Left colon (tissue), 2 donors: ENCODE measurements around the gene MCEMP1. TPM values are rescaled to one million over a fixed set of nuclear protein-coding genes. Genes with fewer than 3 reads are reported as not detected.

Experiments used
- ATAC-seq: fragments of 200-7000 bp; cut with Tn5 transposase; one replicate; pipeline ENCODE4 v1.9.1; 2020; ENCODE audit warnings: mild to moderate bottlenecking, moderate library complexity
- DNase-seq, 2 donors: peaks; one replicate each; pipeline ENCODE4 v3.0.0-alpha.2; 2020
- intact Hi-C, 2 donors: fragments of 100-400 bp; cut with DNase I in 1 of 2; cut with micrococcal nuclease in 1 of 2; formaldehyde crosslinking; loops; one replicate each; pipeline versions ENCODE4 v1.11.2 to v1.14.0; 2022; cut with DNase I, micrococcal nuclease
- total RNA-seq, 2 donors: library from RNA; stranded (reverse); fragmentation: NEBNext Ultra II Directional; extraction: Animal tissue kit (Norgen Biotek cat#: 25700); gene quantifications; one replicate each; pipeline ENCODE4 v1.2.1, GENCODE V29; 2021
- donor health status: DM: no; HTN: no; CAD: no.
- donor health status: DM: yes; HTN: yes; CAD: no.

Gene MCEMP1
- total RNA-seq, 2 donors from 2014 or later: not detected

DNA sequence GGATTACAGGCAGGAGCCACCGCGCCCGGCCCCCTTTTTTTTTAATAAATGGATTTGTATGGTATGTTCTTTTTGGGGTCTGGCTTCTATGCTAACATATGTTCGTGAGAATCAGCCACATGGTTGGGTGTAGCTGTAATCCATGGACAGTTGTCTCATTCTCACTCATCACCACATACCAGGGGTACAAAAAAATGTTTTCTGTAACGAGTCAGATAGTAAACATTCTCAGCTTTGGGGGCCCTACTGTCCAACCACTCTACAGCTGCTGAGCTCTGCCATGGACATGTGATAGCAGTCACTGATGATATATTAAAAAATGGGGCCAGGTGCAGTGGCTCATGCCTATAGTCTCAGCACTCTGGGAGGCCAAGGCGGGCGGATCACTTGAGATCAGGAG is 13.2 kb upstream of the MCEMP1 start:
- ATAC-seq: no peak
- no peak for DNase-seq

GRCh38 chr19:7665076-7665475 is 11.8 kb upstream of the MCEMP1 start:
- no peak for ATAC-seq

More for the DNA sequence above, 13.2 kb upstream of the MCEMP1 start:
- intact Hi-C loops: no loop called here

GRCh38 chr19:7668842-7669241 is 8.0 kb upstream of the MCEMP1 start, which contains the start of gene RETN:
TSS of gene RETN (plus strand) at chr19:7669049. CDS start at chr19:7669327, 278 bp downstream.
- intact Hi-C loops: no loop called here
- DNase-seq: no peak
- no peak for ATAC-seq

More at GRCh38 chr19:7665076-7665475, 11.8 kb upstream of the MCEMP1 start:
- intact Hi-C loops: no loop called here
- DNase-seq: no peak

GRCh38 chr19:7669641-7670040 is 7.2 kb upstream of the MCEMP1 start:
- no peak for ATAC-seq
- intact Hi-C loops: no loop called here
- no peak for DNase-seq

- no peak for ATAC-seq
- DNase-seq: no peak
- intact Hi-C loops: no loop called here
Observed at GRCh38 chr19:7670150-7670783, 6.6 kb upstream of the MCEMP1 start.

- intact Hi-C loops: no loop called here
Observed at GRCh38 chr19:7670790-7671189, 6.1 kb upstream of the MCEMP1 start.

DNA sequence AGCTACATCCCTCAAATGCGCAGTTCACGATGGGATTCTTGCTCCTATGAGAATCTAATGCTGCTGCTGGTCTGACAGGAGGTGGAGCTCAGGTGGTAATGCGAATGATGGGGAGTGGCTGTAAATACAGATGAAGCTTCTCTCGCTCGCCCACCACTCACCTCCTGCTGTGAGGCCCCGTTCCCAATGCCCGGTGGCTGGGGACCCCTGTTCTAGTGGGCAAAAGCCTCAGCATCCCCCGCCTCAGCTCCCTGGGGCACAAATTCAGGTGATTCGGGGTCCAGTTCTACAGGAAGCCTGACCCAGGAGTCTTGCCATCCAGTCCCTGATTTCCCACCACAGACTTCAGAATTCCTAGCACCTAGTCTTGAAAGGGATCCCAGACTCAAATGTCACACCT is 4.4 kb upstream of the MCEMP1 start:
- no peak for ATAC-seq
- intact Hi-C loops: no loop called here
- DNase-seq: no peak

More at GRCh38 chr19:7670790-7671189, 6.1 kb upstream of the MCEMP1 start:
- DNase-seq (no peak), ATAC-seq (no peak)

DNA sequence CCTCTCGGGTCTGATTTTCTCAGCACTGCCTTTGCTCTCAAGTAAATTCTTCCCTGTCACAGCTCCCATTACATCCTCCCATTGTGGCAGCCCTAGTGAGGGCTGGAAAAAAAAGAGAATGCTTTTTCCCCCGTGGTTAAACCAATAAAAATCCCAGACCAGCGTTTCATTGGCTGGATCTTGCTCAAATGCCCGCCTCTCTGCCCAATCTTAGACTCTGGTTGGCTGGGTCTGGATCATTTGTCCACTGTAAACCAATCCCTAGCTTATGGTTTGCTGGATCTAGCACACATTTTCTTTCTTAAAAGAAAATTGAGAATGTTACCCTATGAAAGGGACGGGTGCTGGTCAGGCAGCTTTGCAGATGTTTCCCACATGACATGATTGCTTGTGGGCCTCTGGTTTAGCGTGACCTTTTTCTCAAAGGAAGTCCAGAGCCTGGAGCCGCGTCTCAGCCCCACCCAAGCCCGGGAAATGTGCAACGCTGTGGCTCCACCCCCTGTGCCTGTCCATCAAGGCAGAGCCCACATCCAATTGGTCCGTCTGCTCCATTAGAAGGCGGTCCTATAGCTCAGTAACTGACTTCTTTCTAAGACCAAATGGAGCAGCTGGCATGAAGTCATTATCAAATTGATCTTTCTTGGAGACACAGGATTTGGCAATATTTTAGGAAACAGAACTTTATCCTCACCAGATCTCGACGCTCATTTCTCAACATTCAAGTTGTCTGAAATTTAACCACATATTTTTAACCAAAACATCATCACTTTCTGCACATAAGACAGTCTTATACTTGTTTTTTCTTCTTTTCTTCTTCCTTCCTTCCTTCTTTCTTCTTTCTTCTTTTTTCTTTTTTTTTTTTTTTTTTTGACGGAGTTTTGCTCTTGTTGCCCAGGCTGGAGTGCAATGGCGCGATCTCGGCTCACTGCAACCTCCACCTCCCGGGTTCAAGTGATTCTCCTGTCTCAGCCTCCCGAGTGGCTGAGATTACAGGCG is 2.6 kb upstream of the MCEMP1 start:
- DNase-seq: peak; percentile 70 to 74
- peak; percentile 96 for ATAC-seq
- intact Hi-C loops: no loop called here

DNA sequence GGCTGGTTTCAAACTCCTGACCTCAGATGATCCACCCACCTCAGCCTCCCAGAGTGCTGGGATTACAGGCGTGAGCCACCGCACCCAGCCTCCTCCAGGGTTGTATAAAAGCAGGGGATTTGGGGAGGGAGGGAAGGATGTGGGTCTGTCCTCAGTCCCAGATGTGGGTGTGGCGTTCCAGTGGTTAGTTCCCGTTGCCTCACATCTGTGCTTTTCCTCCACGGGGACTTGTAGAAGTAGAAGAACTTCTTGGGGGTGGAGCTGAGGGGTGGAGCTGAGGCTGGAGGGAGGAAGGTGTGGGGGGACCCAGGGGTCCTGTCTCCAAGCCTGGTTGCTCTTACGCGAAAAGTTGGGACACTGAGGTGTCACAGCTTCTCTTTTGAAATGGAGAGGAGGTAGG is 514 bp upstream of the MCEMP1 start:
- DNase-seq: no peak
- intact Hi-C loops: no loop called here
- ATAC-seq: no peak

DNA sequence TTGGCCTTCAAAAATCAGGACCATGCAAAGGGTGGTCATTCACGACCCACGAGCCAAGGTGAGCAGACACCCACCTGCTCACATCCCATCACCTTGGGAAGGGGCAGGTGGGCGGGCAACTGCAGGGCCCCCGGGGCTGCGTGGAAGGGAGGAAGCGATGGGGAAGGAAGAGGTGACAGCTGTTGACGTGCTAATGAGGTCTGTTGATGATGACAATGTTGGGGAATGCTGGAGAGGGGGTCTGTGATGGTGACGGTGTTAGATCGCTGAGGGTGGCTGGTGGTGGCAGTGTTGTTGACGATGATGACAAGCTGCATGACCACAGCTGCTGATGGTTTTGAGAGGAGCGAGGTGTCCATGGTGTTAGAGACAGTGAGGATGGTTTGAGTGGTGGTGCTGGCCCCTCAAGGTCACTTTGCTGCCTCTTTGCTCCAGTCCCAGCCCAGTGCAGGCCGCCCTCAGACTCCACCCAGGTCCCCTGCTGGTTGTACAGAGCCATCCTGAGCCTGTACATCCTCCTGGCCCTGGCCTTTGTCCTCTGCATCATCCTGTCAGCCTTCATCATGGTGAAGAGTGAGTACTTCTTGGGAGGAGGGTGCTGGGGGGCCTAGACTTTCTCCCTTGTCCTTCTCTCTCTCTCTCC is 900 bp downstream of the MCEMP1 start:
- ATAC-seq: no peak
- intact Hi-C loops: no loop called here
- DNase-seq: no peak

- intact Hi-C loops: no loop called here
- ATAC-seq (peak; percentile 42), DNase-seq (peak; percentile 44 to 51)
Observed at GRCh38 chr19:7678971-7679751, 2.3 kb downstream of the MCEMP1 start.

GRCh38 chr19:7679771-7680605 is 3.1 kb downstream of the MCEMP1 start:
- intact Hi-C loops: no loop called here
- no peak for ATAC-seq

DNA sequence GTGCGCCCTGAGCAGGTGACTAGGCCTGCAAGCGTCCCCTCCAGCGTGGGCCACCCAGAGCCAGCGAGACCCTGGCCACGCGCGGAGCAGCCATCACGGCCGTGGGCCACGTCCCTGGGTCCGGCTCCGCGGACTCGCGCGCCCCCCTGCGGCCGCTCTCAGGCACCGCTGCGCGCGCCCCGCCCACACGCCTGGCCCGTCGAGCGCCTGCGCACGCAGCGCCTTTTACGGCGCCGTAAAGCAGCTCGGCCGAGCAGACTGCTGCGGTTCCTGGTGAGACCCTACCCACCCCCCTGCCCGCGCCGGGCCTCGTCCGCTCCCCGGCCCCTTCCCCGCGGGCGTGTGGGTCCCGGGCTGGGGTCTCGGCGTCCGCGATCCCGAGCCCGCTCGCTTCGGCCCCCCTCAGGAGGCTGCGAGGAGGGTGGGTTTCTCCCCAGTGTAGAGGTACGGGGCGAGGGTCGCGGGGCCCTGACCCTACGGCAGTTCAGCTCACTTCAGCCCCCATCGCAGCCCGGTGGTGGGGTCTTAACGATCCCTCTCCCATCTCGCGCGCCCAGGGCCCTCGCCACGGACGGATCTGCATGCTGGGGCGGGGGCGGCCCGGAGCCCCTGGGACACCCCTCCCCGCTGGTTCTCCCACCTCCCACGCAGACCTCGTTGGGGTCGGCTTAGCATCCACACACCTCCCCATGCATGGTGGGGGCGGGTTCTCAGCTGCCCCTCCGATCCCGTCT is 3.9 kb downstream of the MCEMP1 start, which contains the start of gene TRAPPC5:
Gene TRAPPC5 (plus strand): TSS at position 228 of the 734 bp plus-strand sequence. CDS start 1,421 bp downstream, outside the sequence.
- ATAC-seq (peak; percentile 84), DNase-seq (peak; percentile 75 to 93)
- intact Hi-C loops: no loop called here

More at GRCh38 chr19:7679771-7680605, 3.1 kb downstream of the MCEMP1 start:
- DNase-seq: no peak

DNA sequence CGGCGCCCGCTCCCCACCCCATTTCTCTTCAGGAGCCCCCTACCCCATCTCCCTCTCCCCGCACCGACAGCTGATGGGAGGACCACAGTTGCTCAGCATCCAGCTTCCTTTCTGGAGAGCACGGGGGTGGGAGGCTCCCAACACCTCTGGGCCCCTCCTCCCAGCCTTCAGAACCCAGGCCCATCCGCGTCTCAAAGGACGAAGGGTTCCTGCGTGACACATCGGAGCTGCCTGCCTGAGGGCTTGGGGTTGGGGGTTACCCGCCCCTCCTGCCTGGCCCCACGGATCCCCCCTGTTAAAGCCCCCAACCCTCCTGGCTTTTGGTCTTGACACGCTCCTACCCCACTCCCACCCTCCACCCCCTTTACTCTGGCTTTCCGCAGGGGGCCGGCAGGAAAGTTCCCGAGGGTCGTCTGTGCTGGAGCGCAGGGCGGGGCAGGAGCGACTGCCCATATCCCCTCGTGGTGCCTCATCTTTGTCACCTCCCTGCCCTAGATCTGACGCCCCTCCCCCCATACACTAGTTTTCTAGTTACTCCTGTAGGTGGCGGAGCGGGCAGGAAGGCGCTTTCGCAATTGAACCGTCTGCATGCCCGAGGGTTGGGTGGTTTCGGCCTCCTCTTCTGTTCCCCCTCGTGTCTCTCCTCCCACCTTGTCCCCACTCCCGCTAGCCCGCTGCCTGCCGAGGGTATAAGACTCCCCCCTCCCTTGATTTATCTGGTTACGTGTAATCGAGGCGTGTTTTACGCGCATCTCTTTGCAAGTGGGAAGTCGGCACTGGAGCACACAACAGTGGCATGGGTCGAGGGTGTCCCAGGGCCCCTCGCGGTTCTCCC is 4.7 kb downstream of the MCEMP1 start:
- ATAC-seq (peak; percentile 71), DNase-seq (peak; percentile 83 to 86)
- intact Hi-C loops: no loop called here

DNA sequence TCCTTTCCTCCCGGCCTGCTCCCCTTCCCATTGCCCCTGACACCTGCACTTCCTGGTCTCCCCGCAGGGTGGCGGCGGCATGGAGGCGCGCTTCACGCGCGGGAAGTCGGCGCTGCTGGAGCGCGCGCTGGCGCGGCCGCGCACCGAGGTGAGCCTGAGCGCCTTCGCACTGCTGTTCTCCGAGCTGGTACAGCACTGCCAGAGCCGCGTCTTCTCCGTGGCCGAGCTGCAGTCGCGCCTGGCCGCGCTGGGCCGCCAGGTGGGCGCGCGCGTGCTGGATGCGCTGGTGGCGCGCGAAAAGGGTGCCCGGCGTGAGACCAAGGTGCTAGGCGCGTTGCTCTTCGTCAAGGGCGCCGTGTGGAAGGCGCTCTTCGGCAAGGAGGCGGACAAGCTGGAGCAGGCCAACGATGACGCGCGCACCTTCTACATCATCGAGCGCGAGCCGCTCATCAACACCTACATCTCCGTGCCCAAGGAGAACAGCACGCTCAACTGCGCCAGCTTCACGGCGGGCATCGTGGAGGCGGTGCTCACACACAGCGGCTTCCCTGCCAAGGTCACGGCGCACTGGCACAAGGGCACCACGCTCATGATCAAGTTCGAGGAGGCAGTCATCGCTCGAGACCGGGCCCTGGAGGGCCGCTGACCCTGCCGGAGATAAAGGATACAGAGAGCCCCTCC is 5.4 kb downstream of the MCEMP1 start:
- DNase-seq (no peak), ATAC-seq (no peak)
- intact Hi-C loops: no loop called here
